ENCODE data around the gene MYO15B. TPM values are rescaled to one million over a fixed set of nuclear protein-coding genes. Genes with fewer than 3 reads are reported as not detected.
"Not testable (repeated sequence)": the region's sequence is repeated elsewhere in the genome, so short reads cannot be mapped to it uniquely, and the experiment has no call there.

MYO15B gene
- total and polyA plus RNA-seq, 2 experiments from 2014 or later = 21.3 to 101 TPM

- TF ChIP-seq CTCF (IDR thresholded peaks at IDR 0.05; ENCODE audit: low read depth, low read length) = no peak
- no peak for DNase-seq (ENCODE audit: low read depth in 1 of 2, low spot score in 1 of 2)
- peaks cover 10% of the 10 kb centered on the region for H3K4me1 ChIP-seq (ENCODE audit: low read depth)
- H3K27me3 ChIP-seq = no peaks in the 10 kb centered on the region
- H3K27ac ChIP-seq = no peak overlapping the region
- H3K9me3 ChIP-seq (ENCODE audit: low read depth) = no peaks in the 10 kb centered on the region
- H3K4me3 ChIP-seq = no peak overlapping the region
- no peaks in the 10 kb centered on the region for H3K36me3 ChIP-seq
These were observed 13.1 kb upstream of the MYO15B start for GRCh38 chr17:75574404-75575036.

- H3K27me3 ChIP-seq = no peaks in the 10 kb centered on the region
- H3K27ac ChIP-seq = no peak overlapping the region
- H3K4me1 ChIP-seq (ENCODE audit: low read depth) = peaks cover 10% of the 10 kb centered on the region
- no peak for TF ChIP-seq CTCF (IDR thresholded peaks at IDR 0.05; ENCODE audit: low read depth, low read length)
- H3K9me3 ChIP-seq (ENCODE audit: low read depth) = no peaks in the 10 kb centered on the region
- no peak for DNase-seq (ENCODE audit: low read depth in 1 of 2, low spot score in 1 of 2)
- no peak overlapping the region for H3K4me3 ChIP-seq
- no peaks in the 10 kb centered on the region for H3K36me3 ChIP-seq
These were observed 12.4 kb upstream of the MYO15B start for GRCh38 chr17:75575197-75575596.

- no peaks in the 10 kb centered on the region for H3K36me3 ChIP-seq
- no peak for TF ChIP-seq CTCF (IDR thresholded peaks at IDR 0.05; ENCODE audit: low read depth, low read length)
- H3K27me3 ChIP-seq = no peaks in the 10 kb centered on the region
- peaks cover 10% of the 10 kb centered on the region for H3K4me1 ChIP-seq (ENCODE audit: low read depth)
- H3K27ac ChIP-seq = no peak overlapping the region
- no peak for DNase-seq (ENCODE audit: low read depth in 1 of 2, low spot score in 1 of 2)
- no peak overlapping the region for H3K4me3 ChIP-seq
- H3K9me3 ChIP-seq (ENCODE audit: low read depth) = no peaks in the 10 kb centered on the region
These were observed 11.9 kb upstream of the MYO15B start for GRCh38 chr17:75575728-75576127.

GRCh38 chr17:75576661-75577060 is 10.9 kb upstream of the MYO15B start:
- Histone ChIP-seq H3K27me3 (no peaks in the 10 kb centered on the region), H3K9me3 (ENCODE audit: low read depth) (no peaks in the 10 kb centered on the region), H3K4me1 (ENCODE audit: low read depth) (peaks cover 10% of the 10 kb centered on the region), H3K36me3 (no peaks in the 10 kb centered on the region), H3K27ac (no peak overlapping the region), H3K4me3 (no peak overlapping the region)
- TF ChIP-seq CTCF (IDR thresholded peaks at IDR 0.05; ENCODE audit: low read depth, low read length) = no peak
- DNase-seq (ENCODE audit: low read depth in 1 of 2, low spot score in 1 of 2) = no peak

GRCh38 chr17:75581121-75581725 is 6.4 kb upstream of the MYO15B start:
- not testable (repeated sequence) for H3K27me3 ChIP-seq; DNase-seq (ENCODE audit: low read depth in 1 of 2, low spot score in 1 of 2); H3K36me3 ChIP-seq; H3K9me3 ChIP-seq (ENCODE audit: low read depth); H3K27ac ChIP-seq; H3K4me3 ChIP-seq
- H3K4me1 ChIP-seq (ENCODE audit: low read depth) = peaks cover 18% of the 10 kb centered on the region

- not testable (repeated sequence) for H3K36me3 ChIP-seq; H3K9me3 ChIP-seq (ENCODE audit: low read depth); DNase-seq (ENCODE audit: low read depth in 1 of 2, low spot score in 1 of 2); H3K27ac ChIP-seq; H3K27me3 ChIP-seq; H3K4me3 ChIP-seq
- peaks cover 17% of the 10 kb centered on the region for H3K4me1 ChIP-seq (ENCODE audit: low read depth)
These were observed 4.4 kb upstream of the MYO15B start for GRCh38 chr17:75583197-75583596.
